HG03135 (cell line): ENCODE results near the gene TSPAN32.
"Not testable (repeated sequence)": the region's sequence is repeated elsewhere in the genome, so short reads cannot be mapped to it uniquely, and the experiment has no call there.

Source experiments
- ATAC-seq: cut with Tn5 transposase; IDR thresholded peaks from one replicate; pipeline ENCODE4 v1.9.1; 2021; ENCODE audit warnings: mild to moderate bottlenecking, moderate library complexity; ENCODE audit not compliant: unreplicated experiment

TSPAN32 gene

GRCh38 chr11:2332569-2332968, 30.8 kb downstream of the TSPAN32 start:
- not testable (repeated sequence) for ATAC-seq

- ATAC-seq: not testable (repeated sequence)
Measured at GRCh38 chr11:2333486-2334205, 31.8 kb downstream of the TSPAN32 start.

- ATAC-seq: not testable (repeated sequence)
Measured at GRCh38 chr11:2335286-2335685, 33.5 kb downstream of the TSPAN32 start.

- ATAC-seq: not testable (repeated sequence)
Measured at GRCh38 chr11:2338760-2339159, 36.9 kb downstream of the TSPAN32 start.

GRCh38 chr11:2342557-2342956, 40.7 kb downstream of the TSPAN32 start:
- ATAC-seq: no peak

GRCh38 chr11:2342981-2343380, 41.2 kb downstream of the TSPAN32 start:
- no peak for ATAC-seq

- no peak for ATAC-seq
Measured at GRCh38 chr11:2343502-2343901, 41.7 kb downstream of the TSPAN32 start.

GRCh38 chr11:2345050-2345449, 43.2 kb downstream of the TSPAN32 start:
- ATAC-seq: no peak

- ATAC-seq: no peak
Measured at GRCh38 chr11:2346014-2346413, 44.2 kb downstream of the TSPAN32 start.

GRCh38 chr11:2346586-2347307, 44.9 kb downstream of the TSPAN32 start:
- no peak for ATAC-seq

GRCh38 chr11:2347308-2347830, 45.6 kb downstream of the TSPAN32 start:
- no peak for ATAC-seq

- no peak for ATAC-seq
Measured at GRCh38 chr11:2348986-2349385, 47.2 kb downstream of the TSPAN32 start.

GRCh38 chr11:2351701-2352100, 49.9 kb downstream of the TSPAN32 start:
- no peak for ATAC-seq

GRCh38 chr11:2352420-2352819, 50.6 kb downstream of the TSPAN32 start:
- ATAC-seq: no peak

- no peak for ATAC-seq
Measured at GRCh38 chr11:2355000-2355644, 53.3 kb downstream of the TSPAN32 start.

- no peak for ATAC-seq
Measured at GRCh38 chr11:2357246-2357645, 55.4 kb downstream of the TSPAN32 start.

- not testable (repeated sequence) for ATAC-seq
Measured at GRCh38 chr11:2357651-2358050, 55.8 kb downstream of the TSPAN32 start.

GRCh38 chr11:2358754-2359442, 57.1 kb downstream of the TSPAN32 start:
- ATAC-seq: no peak

- no peak for ATAC-seq
Measured at GRCh38 chr11:2359557-2359956, 57.7 kb downstream of the TSPAN32 start.

- ATAC-seq: no peak
Measured at GRCh38 chr11:2360081-2360642, 58.3 kb downstream of the TSPAN32 start.

- ATAC-seq: no peak
Measured at GRCh38 chr11:2361565-2361964, 59.8 kb downstream of the TSPAN32 start.
